Stimulated activated CD8-positive, alpha-beta memory T cell treated with anti-CD3 and anti-CD28 coated beads, Interleukin-2, amount 100 ng/mL, for 48 hours (primary cell): ENCODE measurements around the gene CACNB2.

Experiments used
- DNase-seq, 2 donors: peaks; one replicate each; pipeline ENCODE4 v3.0.0-alpha.2; 2020; ENCODE audit warnings: low read depth in 2 of 2

Gene CACNB2

GRCh38 chr10:18290651-18291313, 150.6 kb downstream of the CACNB2 start:
- DNase-seq, result no peak

GRCh38 chr10:18293536-18294510, 153.6 kb downstream of the CACNB2 start:
- DNase-seq, result no peak

- no peak for DNase-seq
Observed at GRCh38 chr10:18294633-18295032, 154.4 kb downstream of the CACNB2 start.

GRCh38 chr10:18297659-18298058, 157.4 kb downstream of the CACNB2 start:
- no peak for DNase-seq

- DNase-seq, result no peak
Observed at GRCh38 chr10:18298256-18298655, 158.0 kb downstream of the CACNB2 start.

- DNase-seq, result no peak
Observed at GRCh38 chr10:18303851-18304801, 163.9 kb downstream of the CACNB2 start.

GRCh38 chr10:18306031-18306430, 165.8 kb downstream of the CACNB2 start:
- DNase-seq, result no peak

GRCh38 chr10:18308600-18308999, 168.4 kb downstream of the CACNB2 start:
- no peak for DNase-seq

GRCh38 chr10:18310761-18311160, 170.5 kb downstream of the CACNB2 start:
- no peak for DNase-seq

- DNase-seq, result no peak
Observed at GRCh38 chr10:18312374-18313139, 172.3 kb downstream of the CACNB2 start.

GRCh38 chr10:18313140-18313530, 172.9 kb downstream of the CACNB2 start:
- no peak for DNase-seq

- no peak for DNase-seq
Observed at GRCh38 chr10:18313626-18314025, 173.4 kb downstream of the CACNB2 start.

GRCh38 chr10:18319628-18320027, 179.4 kb downstream of the CACNB2 start:
- no peak for DNase-seq

- DNase-seq, result no peak
Observed at GRCh38 chr10:18321371-18321770, 181.1 kb downstream of the CACNB2 start.

GRCh38 chr10:18323916-18324315, 183.7 kb downstream of the CACNB2 start:
- DNase-seq, result no peak

- DNase-seq, result no peak
Observed at GRCh38 chr10:18325410-18325809, 185.2 kb downstream of the CACNB2 start.

- no peak for DNase-seq
Observed at GRCh38 chr10:18325889-18326531, 185.8 kb downstream of the CACNB2 start.

GRCh38 chr10:18328941-18329340, 188.7 kb downstream of the CACNB2 start:
- no peak for DNase-seq

- no peak for DNase-seq
Observed at GRCh38 chr10:18332048-18332447, 191.8 kb downstream of the CACNB2 start.

- no peak for DNase-seq
Observed at GRCh38 chr10:18332484-18332883, 192.3 kb downstream of the CACNB2 start.

- no peak for DNase-seq
Observed at GRCh38 chr10:18333621-18334020, 193.4 kb downstream of the CACNB2 start.
